Measurements from ENCODE around the gene TMEM161B.

GRCh38 chr5:88183255-88183654, 85.4 kb downstream of the TMEM161B start:
- TF ChIP-seq POLR2A (IDR thresholded peaks at IDR 0.05) = no peak
- TF ChIP-seq CTCF (IDR thresholded peaks at IDR 0.05) = no peak
